ENCODE measurements around the gene SRD5A2.

SRD5A2 gene

DNA sequence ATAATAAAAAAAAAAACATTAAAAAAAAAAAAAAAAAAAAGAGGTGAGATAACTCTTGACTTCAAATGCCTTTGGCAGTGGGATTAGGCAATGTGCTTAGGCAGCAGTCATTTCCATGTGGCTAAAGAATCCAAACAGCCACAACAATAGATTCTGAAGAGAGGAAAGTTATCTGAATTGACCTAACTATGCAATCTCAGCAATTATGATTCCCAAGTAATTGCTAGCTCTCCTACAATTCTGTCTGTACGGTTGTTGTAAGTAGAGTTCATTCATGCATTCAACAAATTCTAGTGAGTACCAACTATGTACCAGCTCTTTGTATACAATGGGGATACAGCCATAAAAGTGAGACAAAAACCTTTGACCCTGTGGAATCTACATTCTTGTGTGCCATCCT lies 3.6 kb downstream of the SRD5A2 start:
- no peak for DNase-seq (ENCODE audit: low spot score)
- Histone ChIP-seq H3K27ac (no peak overlapping the region), H3K4me3 (no peak overlapping the region)
- TF ChIP-seq, protein P1, sequence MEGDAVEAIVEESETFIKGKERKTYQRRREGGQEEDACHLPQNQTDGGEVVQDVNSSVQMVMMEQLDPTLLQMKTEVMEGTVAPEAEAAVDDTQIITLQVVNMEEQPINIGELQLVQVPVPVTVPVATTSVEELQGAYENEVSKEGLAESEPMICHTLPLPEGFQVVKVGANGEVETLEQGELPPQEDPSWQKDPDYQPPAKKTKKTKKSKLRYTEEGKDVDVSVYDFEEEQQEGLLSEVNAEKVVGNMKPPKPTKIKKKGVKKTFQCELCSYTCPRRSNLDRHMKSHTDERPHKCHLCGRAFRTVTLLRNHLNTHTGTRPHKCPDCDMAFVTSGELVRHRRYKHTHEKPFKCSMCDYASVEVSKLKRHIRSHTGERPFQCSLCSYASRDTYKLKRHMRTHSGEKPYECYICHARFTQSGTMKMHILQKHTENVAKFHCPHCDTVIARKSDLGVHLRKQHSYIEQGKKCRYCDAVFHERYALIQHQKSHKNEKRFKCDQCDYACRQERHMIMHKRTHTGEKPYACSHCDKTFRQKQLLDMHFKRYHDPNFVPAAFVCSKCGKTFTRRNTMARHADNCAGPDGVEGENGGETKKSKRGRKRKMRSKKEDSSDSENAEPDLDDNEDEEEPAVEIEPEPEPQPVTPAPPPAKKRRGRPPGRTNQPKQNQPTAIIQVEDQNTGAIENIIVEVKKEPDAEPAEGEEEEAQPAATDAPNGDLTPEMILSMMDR (IDR thresholded peaks at IDR 0.05), result no peak

DNA sequence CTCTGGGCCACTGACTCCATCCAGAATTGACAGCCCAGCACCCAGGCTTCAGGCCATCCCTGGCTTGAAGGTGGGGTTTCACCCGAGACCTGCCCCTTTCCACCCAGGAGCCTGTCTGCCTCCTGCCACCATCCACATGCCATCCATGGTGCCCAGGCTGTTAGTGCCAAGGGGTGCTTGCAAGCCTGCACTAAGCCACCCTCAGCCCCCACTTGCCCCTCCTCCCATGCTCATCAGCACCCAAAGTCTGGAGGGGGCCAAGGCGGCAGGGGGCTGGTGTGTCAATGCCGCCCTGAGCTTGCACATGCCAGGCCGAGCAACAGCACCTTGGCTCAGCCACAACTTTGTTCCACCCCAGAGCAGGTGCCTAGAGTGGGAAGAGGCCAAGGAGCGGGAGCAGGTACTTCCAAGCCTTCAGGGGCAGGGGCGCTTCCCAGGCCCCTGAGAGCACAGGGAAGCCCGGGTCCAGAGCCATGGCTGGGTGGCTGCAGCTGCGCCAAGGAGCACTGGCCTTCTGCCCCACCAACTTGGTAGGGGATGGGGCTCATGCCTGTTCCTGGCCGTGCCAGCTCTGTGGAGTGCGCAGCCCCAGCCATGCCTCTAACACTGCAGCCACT lies 12.0 kb downstream of the SRD5A2 start:
- TF ChIP-seq, protein P1 (IDR thresholded peaks at IDR 0.05), result no peak
- Histone ChIP-seq H3K27ac (no peak overlapping the region), H3K4me3 (no peak overlapping the region)
- DNase-seq (ENCODE audit: low spot score), result no peak

DNA sequence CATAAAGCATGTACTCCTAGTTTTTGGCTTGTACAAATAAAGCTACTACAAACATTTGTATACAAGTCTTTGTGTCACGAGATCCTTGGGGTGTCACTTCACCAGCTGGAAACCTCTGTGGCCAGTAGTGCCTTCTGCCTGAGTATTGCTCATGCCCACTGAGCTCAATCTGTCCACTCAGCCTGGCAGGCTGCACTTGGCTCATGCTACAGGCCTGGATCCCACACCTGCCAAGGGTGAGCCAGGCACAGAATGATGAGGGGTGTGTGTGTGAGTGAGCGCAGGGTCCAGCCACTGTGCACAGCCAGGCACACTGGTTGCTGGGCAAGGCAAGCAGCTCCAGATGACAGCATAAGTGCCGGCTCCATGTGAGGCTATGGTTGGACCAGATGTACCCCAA lies 13.1 kb downstream of the SRD5A2 start:
- no peak overlapping the region for H3K27ac ChIP-seq
- DNase-seq (ENCODE audit: low spot score), result no peak
- H3K4me3 ChIP-seq, result no peak overlapping the region
- TF ChIP-seq, protein P1 (IDR thresholded peaks at IDR 0.05), result no peak

DNA sequence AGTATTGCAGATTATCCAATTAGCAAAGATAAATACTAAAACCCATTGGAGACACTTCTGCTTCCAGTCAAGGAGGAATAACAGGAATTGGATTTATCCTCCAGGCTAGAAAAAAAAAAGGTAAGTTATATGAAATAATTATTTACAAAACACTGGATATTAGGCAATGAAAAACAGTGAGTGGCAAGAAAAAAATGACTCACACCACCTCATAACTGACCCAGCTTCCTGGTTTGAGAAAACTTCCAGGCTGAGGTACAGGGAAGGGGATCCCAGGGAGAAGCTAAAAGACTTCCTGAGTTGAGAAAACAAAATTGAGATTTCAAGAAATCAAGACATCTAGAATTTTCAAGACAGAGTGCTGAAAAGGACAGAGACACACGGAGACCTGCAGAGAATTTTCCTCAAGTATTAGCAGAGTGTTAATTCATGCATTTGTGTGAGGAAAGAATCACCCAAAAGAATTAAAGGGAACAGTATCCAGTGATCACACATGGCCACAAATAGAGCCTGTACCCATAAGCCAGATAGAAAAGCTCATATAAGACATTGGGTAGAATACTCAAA lies 17.4 kb downstream of the SRD5A2 start:
- Histone ChIP-seq H3K4me3 (no peak overlapping the region), H3K27ac (no peak overlapping the region)
- TF ChIP-seq, protein P1 (IDR thresholded peaks at IDR 0.05), result no peak
- no peak for DNase-seq (ENCODE audit: low spot score)

DNA sequence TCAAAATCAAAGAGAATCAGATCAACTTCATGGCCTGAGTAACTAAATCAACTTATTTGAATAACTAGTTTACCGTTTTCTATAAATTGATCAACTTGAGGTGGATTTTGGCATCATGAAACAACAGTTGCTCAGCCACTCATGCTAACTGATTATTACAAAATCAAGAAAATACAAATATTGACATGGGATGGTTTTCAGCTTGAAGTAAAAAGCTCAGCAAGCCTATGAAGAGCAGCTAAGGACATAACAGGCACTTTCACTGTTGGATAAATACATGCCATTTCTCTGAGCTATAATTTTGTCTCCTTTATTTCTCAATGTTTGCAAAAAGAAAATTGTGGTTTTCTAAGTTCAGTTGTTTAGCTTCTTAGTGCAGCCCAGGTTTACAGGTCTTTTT lies 18.9 kb downstream of the SRD5A2 start:
- Histone ChIP-seq H3K27ac (no peak overlapping the region), H3K4me3 (no peak overlapping the region)
- TF ChIP-seq, protein P1 (IDR thresholded peaks at IDR 0.05), result no peak
- no peak for DNase-seq (ENCODE audit: low spot score)

DNA sequence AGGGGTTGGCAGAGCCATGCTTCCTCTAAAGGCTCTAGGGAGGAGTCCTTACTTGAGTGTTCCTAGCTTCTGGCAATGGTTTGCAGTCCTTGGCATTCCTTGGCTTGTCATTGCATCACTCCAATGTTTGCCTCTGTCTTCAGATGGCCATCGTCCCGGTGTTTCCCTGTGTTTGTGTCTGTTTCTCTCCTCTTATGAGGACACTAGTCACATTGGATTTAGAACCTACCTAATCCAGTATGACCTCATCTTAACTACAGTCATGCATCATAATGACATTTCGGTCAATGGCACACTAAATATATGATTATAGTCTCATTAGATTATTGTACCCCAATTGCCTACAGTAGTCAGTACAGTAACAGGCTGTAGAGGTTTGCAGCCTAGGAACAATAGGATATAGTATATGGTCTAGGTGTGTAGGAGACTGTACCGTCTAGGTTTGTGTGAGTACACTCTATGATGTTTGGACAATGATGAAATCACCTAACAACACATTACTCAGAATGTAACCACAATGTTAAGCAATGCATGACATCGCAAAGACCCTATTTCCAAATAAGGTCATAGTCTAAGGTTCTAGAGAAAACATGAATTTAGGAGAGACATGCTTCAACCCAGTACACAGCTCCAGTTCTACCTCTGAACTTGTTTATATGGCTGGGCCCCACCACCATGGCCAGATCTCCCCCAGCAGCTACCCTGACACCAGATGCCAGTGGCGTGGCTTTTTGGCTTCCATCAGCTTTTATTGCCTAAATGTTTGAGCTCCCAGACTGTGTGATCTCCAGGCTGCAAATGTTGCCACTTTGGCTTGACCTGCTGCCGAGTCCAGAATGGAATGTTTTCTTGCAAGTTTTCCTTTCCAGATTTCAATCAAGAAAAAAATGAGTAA lies 22.1 kb downstream of the SRD5A2 start:
- H3K27ac ChIP-seq, result no peak overlapping the region
- no peak overlapping the region for H3K4me3 ChIP-seq
- DNase-seq (ENCODE audit: low spot score), result no peak
- TF ChIP-seq, protein P1 (IDR thresholded peaks at IDR 0.05), result no peak
